H1 (cell line): ENCODE measurements around the gene SGO1. TPM values are rescaled to one million over a fixed set of nuclear protein-coding genes. Genes with fewer than 3 reads are reported as not detected.

Source experiments
- CTCF ChIA-PET: fragments of 300-600 bp; sonication (Branson Sonifier 250); formaldehyde crosslinking; loops from one replicate; lab custom pipeline; 2021; ENCODE audit not compliant: partially characterized antibody; lab: Charles Lee
- POLR2A ChIA-PET: fragments of 300-600 bp; sonication (Branson Sonifier 250); formaldehyde crosslinking; loops from one replicate; lab custom pipeline; 2021; ENCODE audit warnings: inconsistent platforms; ENCODE audit not compliant: partially characterized antibody; lab: Charles Lee
- DNase-seq, 2 experiments: peaks; one replicate each; pipeline versions ENCODE4 v3.0.0 to v3.0.0-alpha.2; 2010 to 2022; ENCODE audit warnings: low spot score in 2 of 2, low read depth in 1 of 2, mixed read lengths in 1 of 2
- FAIRE-seq: peaks from 2 replicates; lab custom pipeline; 2011; peaks lifted over from hg19 to GRCh38; lab: Jason Lieb, UNC
- H2AFZ ChIP-seq: 2 replicates; pipeline ENCODE4 v1.8.1; 2012; ENCODE audit warnings: low read length, inconsistent platforms
- H2AK5ac ChIP-seq: 2 replicates; pipeline ENCODE4 v1.6.1; 2013; ENCODE audit warnings: low read depth, low read length
- H2BK120ac ChIP-seq: replicated peaks from 2 replicates; pipeline ENCODE3; 2013; ENCODE audit warnings: low read depth, low read length, inconsistent platforms
- H2BK12ac ChIP-seq: 2 replicates; pipeline ENCODE4 v1.6.1; 2013; ENCODE audit warnings: low read depth, low read length
- H2BK15ac ChIP-seq: 2 replicates; pipeline ENCODE4 v1.6.1; 2013; ENCODE audit warnings: low read length
- H2BK20ac ChIP-seq: 2 replicates; pipeline ENCODE4 v1.6.1; 2013; ENCODE audit warnings: low read length
- H2BK5ac ChIP-seq: 2 replicates; pipeline ENCODE4 v1.6.1; 2013; ENCODE audit warnings: low read depth, low read length
- H3K14ac ChIP-seq: 2 replicates; pipeline ENCODE4 v1.6.1; 2013; ENCODE audit warnings: inconsistent platforms; ENCODE audit not compliant: insufficient read length
- H3K18ac ChIP-seq: 2 replicates; pipeline ENCODE4 v1.6.1; 2013; ENCODE audit warnings: low read length; ENCODE audit errors: extremely low read depth
- H3K23ac ChIP-seq: 2 replicates; pipeline ENCODE4 v1.6.1; 2013; ENCODE audit warnings: inconsistent platforms; ENCODE audit not compliant: insufficient read length
- H3K23me2 ChIP-seq: 2 replicates; pipeline ENCODE4 v1.6.1; 2013; ENCODE audit warnings: low read depth, low read length
- H3K27ac ChIP-seq: 2 replicates; pipeline ENCODE4 v1.6.1; 2011; ENCODE audit warnings: low read depth, low read length, inconsistent platforms
- H3K27me3 ChIP-seq, 4 experiments: replicated peaks in 1 of 4; 1 replicate in 1 of 4; 2 replicates in 3 of 4; pipeline versions ENCODE4 v1.6.1 to v1.8.1; 2011 to 2013; ENCODE audit warnings: low read length in 3 of 4, mild to moderate bottlenecking in 3 of 4, inconsistent platforms in 2 of 4, mixed read lengths in 2 of 4, moderate library complexity in 1 of 4; ENCODE audit not compliant: control insufficient read depth in 3 of 4, insufficient read depth in 3 of 4; ENCODE audit errors: extremely low read depth in 1 of 4
- H3K36me3 ChIP-seq, 4 experiments: 2 replicates each; pipeline versions ENCODE4 v1.6.1 to v1.8.1; 2011 to 2013; ENCODE audit warnings: mild to moderate bottlenecking in 4 of 4, low read length in 3 of 4, moderate library complexity in 2 of 4, control low read depth in 1 of 4, inconsistent platforms in 1 of 4; ENCODE audit not compliant: insufficient read depth in 4 of 4, control insufficient read depth in 2 of 4
- H3K4ac ChIP-seq: replicated peaks from 2 replicates; pipeline ENCODE3; 2013; ENCODE audit warnings: low read length, low read depth, mixed read lengths, inconsistent platforms; ENCODE audit not compliant: insufficient read length
- H3K4me1 ChIP-seq, 4 experiments: replicated peaks in 1 of 4; 1 replicate in 1 of 4; 2 replicates in 3 of 4; pipeline versions ENCODE4 v1.6.1 to v1.8.1; 2011 to 2013; ENCODE audit warnings: low read length in 3 of 4, inconsistent platforms in 2 of 4, mixed read lengths in 1 of 4; ENCODE audit not compliant: insufficient read depth in 4 of 4, control insufficient read depth in 3 of 4
- H3K4me2 ChIP-seq, 2 experiments: 2 replicates each; pipeline versions ENCODE4 v1.6.1 to v1.8.1; 2011 to 2013; ENCODE audit warnings: low read depth in 2 of 2, low read length in 2 of 2, control low read depth in 1 of 2, inconsistent platforms in 1 of 2, mild to moderate bottlenecking in 1 of 2; ENCODE audit not compliant: insufficient read depth in 1 of 2
- H3K4me3 ChIP-seq, 4 experiments: fragments of 200-600, 300-600 bp in 1 of 4; sonication (generic), shearing (Covaris generic), sonication (Bioruptor Twin) in 1 of 4; 2 replicates each; pipeline versions ENCODE4 v1.5.1 to v1.8.1; 2011 to 2016; ENCODE audit warnings: low read length in 4 of 4, low read depth in 3 of 4, control low read depth in 2 of 4, inconsistent platforms in 2 of 4, mild to moderate bottlenecking in 2 of 4, mixed read lengths in 1 of 4, moderate library complexity in 1 of 4; ENCODE audit not compliant: insufficient read depth in 2 of 4; ENCODE audit errors: extremely low read depth in 1 of 4
- H3K56ac ChIP-seq: replicated peaks from 2 replicates; pipeline ENCODE3; 2013; ENCODE audit warnings: low read depth, mild to moderate bottlenecking, mixed read lengths, low read length, inconsistent platforms; ENCODE audit not compliant: insufficient read length
- H3K79me1 ChIP-seq: 2 replicates; pipeline ENCODE4 v1.6.1; 2013; ENCODE audit warnings: low read depth, low read length, control low read depth
- H3K79me2 ChIP-seq, 2 experiments: 2 replicates each; pipeline versions ENCODE4 v1.6.1 to v1.8.1; 2012 to 2013; ENCODE audit warnings: low read length in 2 of 2, mild to moderate bottlenecking in 2 of 2, inconsistent platforms in 1 of 2; ENCODE audit not compliant: insufficient read depth in 2 of 2, control insufficient read depth in 1 of 2
- H3K9ac ChIP-seq, 4 experiments: replicated peaks in 1 of 4; 1 replicate in 1 of 4; 2 replicates in 3 of 4; pipeline versions ENCODE4 v1.6.1 to v1.8.1; 2011 to 2013; ENCODE audit warnings: low read depth in 3 of 4, low read length in 3 of 4, control low read depth in 2 of 4, mild to moderate bottlenecking in 2 of 4, moderate library complexity in 2 of 4, inconsistent platforms in 1 of 4; ENCODE audit errors: extremely low read depth in 1 of 4
- H3K9me3 ChIP-seq, 2 experiments: 2 replicates each; pipeline versions ENCODE4 v1.6.1 to v1.8.1; 2012 to 2013; ENCODE audit warnings: mild to moderate bottlenecking in 2 of 2, moderate library complexity in 2 of 2, control low read depth in 1 of 2, inconsistent platforms in 1 of 2, low read depth in 1 of 2, low read length in 1 of 2, mixed read lengths in 1 of 2; ENCODE audit not compliant: insufficient read depth in 2 of 2
- H4K20me1 ChIP-seq, 2 experiments: replicated peaks in 1 of 2; 2 replicates each; pipeline versions ENCODE3 to v1.8.1; 2011 to 2013; ENCODE audit warnings: inconsistent platforms in 2 of 2, low read length in 2 of 2, mild to moderate bottlenecking in 1 of 2; ENCODE audit not compliant: insufficient read depth in 2 of 2, control insufficient read depth in 1 of 2
- H4K5ac ChIP-seq: 2 replicates; pipeline ENCODE4 v1.6.1; 2013; ENCODE audit warnings: low read length, low read depth, mixed read lengths, inconsistent platforms; ENCODE audit not compliant: insufficient read length
- H4K8ac ChIP-seq: 2 replicates; pipeline ENCODE4 v1.8.0; 2013; ENCODE audit warnings: mild to moderate bottlenecking, moderate library complexity, low read length, inconsistent platforms; ENCODE audit not compliant: insufficient read depth; ENCODE audit errors: extremely low read depth
- H4K91ac ChIP-seq: replicated peaks from 2 replicates; pipeline ENCODE3; 2013; ENCODE audit warnings: low read length, mixed read lengths, inconsistent platforms; ENCODE audit not compliant: insufficient read length
- RAD21 ChIP-seq, 2 experiments: IDR thresholded peaks in 1 of 2; conservative IDR thresholded peaks in 1 of 2; 2 replicates each; pipeline ENCODE4 v1.6.1; 2011; ENCODE audit warnings: low read depth in 2 of 2, low read length in 2 of 2, improper control_type of control experiment in 1 of 2, inconsistent platforms in 1 of 2, mild to moderate bottlenecking in 1 of 2, moderate library complexity in 1 of 2
- WGBS, 2 experiments: shearing (Covaris generic) in 1 of 2; methylation state at CpG; one replicate each; pipeline versions ENCODE4 v1.1.6 to v1.1.7; 2013 to 2015; ENCODE audit warnings: low lambda C conversion rate in 2 of 2, mixed read lengths in 2 of 2, inconsistent platforms in 1 of 2, low coverage in 1 of 2, missing lambda C conversion rate in 1 of 2; ENCODE audit not compliant: insufficient replicate concordance in 2 of 2, insufficient coverage in 1 of 2, insufficient read length in 1 of 2; ENCODE audit errors: extremely low coverage in 1 of 2, missing lambda C conversion rate in 1 of 2; 5-methylcytosine and 5-hydroxymethylcytosine counted together
- polyA plus RNA-seq, 7 experiments: library from polyadenylated mRNA; depleted of rRNA in 3 of 7; stranded (reverse) in 5 of 7; unstranded in 2 of 7; fragments of >200 nt in 5 of 7; fragments of 200-250 nt in 2 of 7; gene quantifications; 1 replicate in 5 of 7; 2 replicates in 1 of 7; 4 replicates in 1 of 7; pipeline versions ENCODE4 v1.2.1 to v1.2.3, GENCODE V29; 2011 to 2013; ENCODE audit warnings: missing spikeins in 2 of 7, mixed read lengths in 2 of 7
- total RNA-seq: library from RNA; stranded (reverse); fragmentation: NEBNext Ultra II Directional; extraction: Animal tissue kit (Norgen Biotek cat#: 25700); gene quantifications from 2 replicates; pipeline ENCODE4 v1.2.1, GENCODE V29; 2021
- TF ChIP-seq, protein P1 (sequence below): IDR thresholded peaks from 2 replicates; pipeline ENCODE4 v1.6.1; 2011; ENCODE audit warnings: low read depth, mild to moderate bottlenecking, low read length; ENCODE audit not compliant: insufficient read depth
- TF ChIP-seq, protein P2 (sequence below), 3 experiments: IDR thresholded peaks; 1 replicate in 2 of 3; 2 replicates in 1 of 3; pipeline versions ENCODE4 v1.5.1 to v1.6.1; 2011; ENCODE audit warnings: low read length in 3 of 3, mild to moderate bottlenecking in 3 of 3, inconsistent platforms in 2 of 3, low read depth in 1 of 3, moderate library complexity in 1 of 3; ENCODE audit not compliant: insufficient read depth in 1 of 3; ENCODE audit errors: control extremely low read depth in 1 of 3

Gene SGO1
- total and polyA plus RNA-seq, 2 of the 8 experiments (the other 6 are each of a cell fraction or from before 2014, with no cell fraction given) = 6.9 to 36.4 TPM

GRCh38 chr3:20190991-20191390 lies 5.0 kb upstream of the SGO1 start:
- peak; percentile 13 for FAIRE-seq
- no peak overlapping the region for H2BK20ac ChIP-seq

More at GRCh38 chr3:20190991-20191390, 5.0 kb upstream of the SGO1 start:
- Histone ChIP-seq H2AK5ac (no peak overlapping the region), H2BK120ac (no peak overlapping the region), H3K4ac (no peak overlapping the region), H3K23ac (no peak overlapping the region), H4K8ac (no peak overlapping the region), H2AFZ (no peak overlapping the region), H3K27ac (no peak overlapping the region), H3K18ac (no peak overlapping the region), H2BK15ac (no peak overlapping the region), H3K79me2 (no peaks in the 10 kb centered on the region), H2BK5ac (no peak overlapping the region), H4K5ac (no peak overlapping the region), H3K9me3 (no peaks in the 10 kb centered on the region), H3K27me3 (no peaks in the 10 kb centered on the region), H3K14ac (no peak overlapping the region), H3K9ac (no peak overlapping the region), H3K79me1 (no peaks in the 10 kb centered on the region), H3K56ac (no peak overlapping the region), H3K4me2 (no peak overlapping the region), H3K4me3 (no peak overlapping the region), H3K23me2 (peaks cover 2% of the 10 kb centered on the region), H3K36me3 (no peaks in the 10 kb centered on the region), H2BK12ac (no peak overlapping the region), H3K4me1 (0 out of 7 replicates have a peak, but pooled peaks cover 0 to 3% (median 0%) of the 10 kb centered on the region in 4 experiments), H4K91ac (no peak overlapping the region), H4K20me1 (no peaks in the 10 kb centered on the region)
- CTCF ChIA-PET = interaction anchor here (1.3 kb wide), 1 partner anchor 148 kb away, joined by 3 read pairs; no protein-coding TSS in a partner anchor
- POLR2A ChIA-PET = interaction anchor here (0.6 kb wide), 1 partner anchor 822 kb away, joined by 3 read pairs; no protein-coding TSS in a partner anchor
- DNase-seq = no peak
- TF ChIP-seq, protein P1, sequence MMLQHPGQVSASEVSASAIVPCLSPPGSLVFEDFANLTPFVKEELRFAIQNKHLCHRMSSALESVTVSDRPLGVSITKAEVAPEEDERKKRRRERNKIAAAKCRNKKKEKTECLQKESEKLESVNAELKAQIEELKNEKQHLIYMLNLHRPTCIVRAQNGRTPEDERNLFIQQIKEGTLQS = no peak
- TF ChIP-seq, protein P2, sequence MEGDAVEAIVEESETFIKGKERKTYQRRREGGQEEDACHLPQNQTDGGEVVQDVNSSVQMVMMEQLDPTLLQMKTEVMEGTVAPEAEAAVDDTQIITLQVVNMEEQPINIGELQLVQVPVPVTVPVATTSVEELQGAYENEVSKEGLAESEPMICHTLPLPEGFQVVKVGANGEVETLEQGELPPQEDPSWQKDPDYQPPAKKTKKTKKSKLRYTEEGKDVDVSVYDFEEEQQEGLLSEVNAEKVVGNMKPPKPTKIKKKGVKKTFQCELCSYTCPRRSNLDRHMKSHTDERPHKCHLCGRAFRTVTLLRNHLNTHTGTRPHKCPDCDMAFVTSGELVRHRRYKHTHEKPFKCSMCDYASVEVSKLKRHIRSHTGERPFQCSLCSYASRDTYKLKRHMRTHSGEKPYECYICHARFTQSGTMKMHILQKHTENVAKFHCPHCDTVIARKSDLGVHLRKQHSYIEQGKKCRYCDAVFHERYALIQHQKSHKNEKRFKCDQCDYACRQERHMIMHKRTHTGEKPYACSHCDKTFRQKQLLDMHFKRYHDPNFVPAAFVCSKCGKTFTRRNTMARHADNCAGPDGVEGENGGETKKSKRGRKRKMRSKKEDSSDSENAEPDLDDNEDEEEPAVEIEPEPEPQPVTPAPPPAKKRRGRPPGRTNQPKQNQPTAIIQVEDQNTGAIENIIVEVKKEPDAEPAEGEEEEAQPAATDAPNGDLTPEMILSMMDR (IDR thresholded peaks at IDR 0.05; ENCODE audit: control extremely low read depth in 1 of 3, insufficient read depth in 1 of 3, low read depth in 1 of 3, low read length in 3 of 3) = peak in 2 of 3 experiments; percentile 10 to 15; a peak in 2 of 4 replicates
- TF ChIP-seq RAD21 (IDR thresholded peaks at IDR 0.05 in 1 of 2, conservative IDR thresholded peaks at IDR 0.05 in 1 of 2; ENCODE audit: low read depth in 2 of 2, low read length in 2 of 2) = 0 out of 4 replicates have a peak, but pooled peaks of 1 of the 2 experiments have one; percentile 2
- 68% methylated on average over 5 of the region's 5 CpGs; no CpG with 5 or more reads in 1 of the 2 experiments for WGBS, 2 experiments
